ENCODE data around the gene SMG6.
A peak's percentile ranks its signal among the peaks of the same experiment; 100 is the strongest.
"Not testable (repeated sequence)": the region's sequence is repeated elsewhere in the genome, so short reads cannot be mapped to it uniquely, and the experiment has no call there.

Gene SMG6

DNA sequence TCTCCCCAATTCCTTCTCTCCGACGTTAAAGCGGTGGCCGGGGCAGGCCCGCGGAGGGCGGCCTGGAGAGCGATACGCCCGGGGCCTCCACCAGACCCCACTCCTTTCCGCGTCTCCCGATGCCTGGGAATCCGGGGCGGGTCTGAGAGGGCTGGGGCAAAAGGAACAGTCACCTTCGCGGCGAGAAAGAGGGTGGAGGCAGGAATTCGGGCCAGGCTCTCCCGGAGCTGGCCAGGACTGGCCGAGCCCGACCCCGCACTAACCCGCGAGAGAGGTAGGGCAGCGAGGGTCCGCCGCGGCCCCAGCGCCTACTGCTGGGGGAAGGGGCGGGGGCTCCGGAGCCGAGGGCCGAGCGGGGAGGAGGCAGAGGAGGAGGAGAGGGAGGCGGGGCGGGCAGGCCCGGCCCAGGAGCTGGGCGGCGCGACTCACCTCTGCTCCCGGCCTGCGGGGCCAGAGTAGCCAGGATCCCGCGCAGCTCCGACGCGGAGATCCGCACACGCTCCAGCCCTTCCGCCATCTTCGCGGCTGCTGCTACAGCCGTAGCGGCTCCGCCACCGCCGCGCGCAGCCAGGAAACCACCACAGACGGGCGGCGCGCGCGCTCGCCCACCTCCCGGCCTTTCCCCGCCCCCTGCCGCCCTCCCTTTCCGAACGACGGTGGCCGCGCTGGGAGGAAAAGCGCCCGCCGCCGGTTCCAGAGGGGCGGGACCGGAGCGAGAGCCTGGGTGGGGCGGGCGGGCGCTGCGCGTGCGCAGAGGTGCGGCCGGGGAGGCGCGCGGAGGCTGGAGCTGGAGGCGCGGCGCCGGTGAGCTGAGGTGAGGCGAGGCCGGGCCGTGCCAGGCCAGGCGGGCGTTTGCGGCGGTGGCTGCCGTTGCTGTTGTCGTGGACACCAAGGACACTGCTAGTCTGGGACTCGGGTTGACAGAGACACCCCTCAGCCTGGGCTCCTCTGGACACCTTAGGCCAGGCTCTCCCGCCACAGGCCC, at the start of gene SMG6, which contains the start of gene SRR:
SMG6 (minus strand) TSS at position 582 of the 985 bp plus-strand sequence; CDS start at position 517, 65 bp downstream.
SRR (plus strand) TSS at position 747 of the 985 bp plus-strand sequence. CDS start 11,611 bp downstream, outside the sequence.
- peak; percentile 96 for DNase-seq (ENCODE audit: low read depth)

DNA sequence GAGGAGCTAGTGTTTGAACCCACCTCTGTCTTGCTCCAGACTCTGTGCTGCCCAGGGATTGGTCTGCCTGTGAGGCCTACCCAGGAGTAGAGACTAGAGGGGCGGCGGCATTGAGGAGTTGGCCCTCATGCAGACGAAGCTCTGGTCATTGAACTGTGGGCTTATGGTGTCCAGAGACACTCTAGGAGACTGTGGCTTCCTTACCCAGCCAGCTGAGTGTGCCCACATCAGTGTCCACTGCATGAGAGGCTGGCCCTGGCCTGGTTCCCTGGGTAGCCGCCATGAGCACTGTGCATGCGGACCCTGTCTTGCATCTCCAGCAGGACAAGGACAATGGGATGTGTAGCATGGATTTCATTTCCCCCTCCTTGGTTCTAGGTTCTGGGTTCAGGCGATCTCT, 47.7 kb upstream of the SMG6 start:
- no peak for DNase-seq (ENCODE audit: low read depth)

DNA sequence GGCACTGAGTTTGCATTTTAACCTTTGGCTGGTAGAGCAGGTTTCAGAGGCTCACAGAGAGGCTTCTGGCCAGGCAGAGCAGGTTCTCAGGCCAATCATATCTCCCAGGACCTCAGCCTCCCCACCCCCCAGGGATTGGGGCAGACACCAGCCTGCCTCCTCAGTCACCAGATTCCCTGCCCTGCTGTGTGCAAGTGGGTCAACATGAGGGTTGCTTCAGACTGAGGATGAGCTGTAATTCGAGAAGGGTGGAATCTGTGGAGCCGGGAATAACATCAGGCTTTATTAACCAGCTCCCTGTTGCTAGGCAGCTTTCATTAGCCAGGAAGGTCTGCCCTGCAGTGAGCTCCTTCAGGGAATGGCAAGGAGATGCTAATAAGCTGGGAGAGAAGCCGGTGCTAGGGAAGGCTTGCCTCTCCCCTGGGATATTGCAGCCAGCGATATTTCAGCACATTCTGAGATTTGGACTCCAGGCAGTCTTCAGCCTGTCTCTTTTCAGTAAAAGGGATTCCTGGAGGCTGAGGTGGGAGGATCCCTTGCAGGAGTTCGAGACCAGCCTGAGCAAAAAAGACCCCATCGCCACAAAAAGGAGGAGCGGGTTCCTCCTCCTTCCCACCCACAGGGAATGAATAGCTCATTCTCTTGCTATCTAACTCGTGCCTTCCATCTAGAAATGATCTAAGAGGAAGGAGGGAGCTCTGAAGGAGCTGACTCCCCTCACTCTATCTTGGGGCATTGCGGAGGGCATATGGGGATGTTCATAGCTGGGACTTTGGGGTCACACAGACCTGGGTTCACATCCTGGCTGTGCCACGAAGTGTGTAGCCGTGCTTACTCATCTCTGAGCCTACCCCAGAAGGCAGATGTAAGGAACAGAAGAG, 44.5 kb upstream of the SMG6 start:
- no peak for DNase-seq (ENCODE audit: low read depth)

DNA sequence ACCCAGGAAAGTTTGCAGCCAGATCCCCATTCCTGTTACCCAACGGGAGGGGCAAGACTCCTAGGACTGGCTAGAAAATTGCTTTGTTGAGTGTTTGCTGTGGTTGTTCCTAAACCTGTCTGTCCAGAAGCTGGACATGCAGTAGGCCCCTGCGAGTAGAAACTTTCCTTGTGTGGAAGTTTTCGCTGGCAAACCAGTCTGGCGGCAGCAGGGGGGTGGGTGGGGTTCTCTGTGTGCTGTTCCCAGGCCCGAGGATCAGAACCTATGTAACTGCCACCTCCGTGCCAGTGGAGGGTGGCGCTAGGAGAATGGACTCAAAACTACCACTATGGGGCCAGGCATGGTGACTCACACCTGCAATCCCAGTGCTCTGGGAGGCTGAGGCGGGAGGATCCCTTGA, 42.9 kb upstream of the SMG6 start:
- no peak for DNase-seq (ENCODE audit: low read depth)

DNA sequence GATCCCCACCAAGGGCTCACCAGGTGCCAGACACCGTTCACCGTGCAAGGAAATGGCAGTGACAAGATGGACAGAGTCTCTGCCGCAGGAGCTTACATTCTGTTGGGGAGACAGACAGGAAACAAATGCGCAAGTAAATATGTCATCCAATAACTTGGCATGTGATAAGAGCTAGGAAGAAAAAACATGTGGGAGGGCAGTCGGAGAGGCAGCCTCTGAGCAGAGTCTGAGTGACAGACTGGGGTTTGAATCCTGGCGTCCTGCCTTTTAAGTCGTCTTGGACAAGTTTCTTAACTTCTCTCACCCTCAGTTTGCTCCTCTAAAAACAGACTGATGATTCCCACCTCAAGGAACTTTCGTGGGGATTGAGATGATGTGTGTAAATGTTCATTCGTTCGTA, 40.9 kb upstream of the SMG6 start:
- no peak for DNase-seq (ENCODE audit: low read depth)

DNA sequence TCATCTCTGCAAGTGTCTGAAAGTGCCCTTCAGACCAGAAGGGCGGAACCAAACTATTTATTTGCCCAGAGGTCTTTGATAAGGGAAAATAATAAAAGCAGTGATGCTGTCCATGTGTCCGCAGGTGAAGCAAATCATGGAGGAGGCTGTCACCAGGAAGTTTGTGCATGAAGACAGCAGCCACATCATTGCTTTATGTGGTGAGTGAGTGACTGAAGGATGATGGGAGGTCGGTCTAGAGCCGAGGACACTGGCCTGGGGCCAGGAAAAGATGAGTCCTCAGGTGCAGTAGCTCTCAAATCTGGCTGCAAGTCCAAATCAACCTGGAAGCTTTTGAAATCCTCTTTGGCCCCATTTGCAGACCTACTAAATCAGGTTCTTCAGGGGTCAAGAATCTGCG, 39.8 kb upstream of the SMG6 start:
- no peak for DNase-seq (ENCODE audit: low read depth)

DNA sequence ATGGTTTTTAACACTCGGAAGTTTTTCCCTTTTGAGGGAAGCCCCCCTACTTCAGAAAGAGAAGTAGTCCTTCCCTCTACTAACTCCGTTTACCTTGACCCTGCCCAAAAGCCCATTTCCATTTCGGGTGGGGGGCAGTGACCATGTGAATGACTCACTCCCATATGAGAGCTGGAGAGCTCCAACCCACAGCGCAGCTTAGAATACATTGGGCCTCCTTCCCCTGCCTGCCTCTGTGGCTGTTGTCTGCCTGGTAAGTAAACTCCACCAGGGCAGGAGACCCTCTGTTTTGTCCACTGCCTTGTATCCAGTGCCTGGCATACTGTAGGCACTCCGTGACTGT, 34.7 kb upstream of the SMG6 start:
- no peak for DNase-seq (ENCODE audit: low read depth)

DNA sequence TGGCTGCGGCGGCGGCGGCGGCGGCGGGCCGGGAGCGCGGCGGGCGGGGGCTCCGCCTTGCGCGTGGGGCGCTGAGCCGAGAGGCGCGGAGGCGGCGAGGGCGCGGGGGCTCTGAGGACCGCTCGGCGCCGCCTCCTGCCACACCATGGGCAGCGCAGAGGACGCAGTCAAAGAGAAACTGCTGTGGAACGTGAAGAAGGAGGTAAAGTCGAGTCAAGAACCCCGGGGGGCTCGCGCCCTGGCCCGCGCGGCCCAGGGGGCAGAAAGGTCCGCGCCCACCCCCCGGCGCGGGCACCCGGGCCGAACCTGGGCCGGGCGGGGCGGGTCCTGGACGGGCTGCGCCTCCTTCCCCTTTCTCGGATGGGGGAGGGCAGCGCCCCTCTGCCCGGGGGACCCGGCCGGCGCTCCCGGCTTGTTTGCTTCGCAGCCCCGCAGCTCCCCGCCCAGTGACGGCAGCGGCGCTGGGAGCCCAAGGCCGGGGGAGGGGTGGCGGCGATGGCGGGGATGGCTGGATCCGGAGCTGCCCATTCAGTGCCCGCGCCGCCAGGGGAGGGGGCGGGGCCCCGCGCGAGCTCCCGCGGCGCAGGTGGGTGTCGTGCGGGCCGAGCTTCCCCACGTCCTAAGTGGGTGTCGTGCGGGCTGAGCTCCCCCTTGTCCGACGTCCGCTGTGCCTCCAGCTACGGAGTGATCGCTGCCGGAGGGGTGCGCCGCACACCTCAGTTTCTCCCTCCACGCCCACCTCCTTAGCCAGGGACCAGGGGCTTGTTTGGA, 34.1 kb upstream of the SMG6 start:
- no peak for DNase-seq (ENCODE audit: low read depth)

DNA sequence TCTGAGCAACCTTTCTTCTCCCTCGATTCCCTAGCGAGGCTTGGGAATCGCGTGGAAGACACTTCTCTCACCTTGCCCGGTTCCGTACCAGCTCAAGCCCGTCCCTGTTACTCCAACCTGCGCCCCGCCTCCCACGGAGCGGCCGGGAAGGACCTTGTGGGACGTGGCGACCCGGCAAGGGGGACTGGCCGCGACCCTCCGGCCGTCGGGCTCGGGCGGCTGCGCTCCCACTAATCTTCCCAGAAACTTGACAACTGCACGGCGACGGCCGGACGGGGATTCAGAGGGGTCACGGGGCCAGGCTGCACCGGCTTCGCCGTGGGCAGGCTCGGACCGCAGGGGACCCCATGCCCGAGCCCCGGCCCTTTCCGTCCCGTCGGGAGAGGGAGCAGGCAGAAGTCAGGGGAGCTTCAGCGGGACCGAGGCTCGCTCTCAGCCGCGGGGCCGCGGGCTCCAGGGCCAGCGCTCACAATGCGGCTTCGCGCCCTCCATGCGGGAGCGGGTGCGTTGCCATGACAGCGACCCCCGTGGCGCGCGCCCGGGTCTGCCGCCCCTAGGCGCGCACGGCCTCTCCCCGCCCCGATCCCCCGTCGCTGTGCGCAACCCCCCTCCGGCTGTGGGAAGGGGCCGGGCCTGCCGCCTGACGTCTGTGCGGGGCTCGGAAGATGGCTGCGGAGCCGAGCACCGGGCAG, 33.4 kb upstream of the SMG6 start, which contains the start of gene SGSM2:
SGSM2 (plus strand) TSS at position 650 of the 692 bp plus-strand sequence. CDS start 188 bp downstream, outside the sequence.
- DNase-seq (ENCODE audit: low read depth), result peak; percentile 59

DNA sequence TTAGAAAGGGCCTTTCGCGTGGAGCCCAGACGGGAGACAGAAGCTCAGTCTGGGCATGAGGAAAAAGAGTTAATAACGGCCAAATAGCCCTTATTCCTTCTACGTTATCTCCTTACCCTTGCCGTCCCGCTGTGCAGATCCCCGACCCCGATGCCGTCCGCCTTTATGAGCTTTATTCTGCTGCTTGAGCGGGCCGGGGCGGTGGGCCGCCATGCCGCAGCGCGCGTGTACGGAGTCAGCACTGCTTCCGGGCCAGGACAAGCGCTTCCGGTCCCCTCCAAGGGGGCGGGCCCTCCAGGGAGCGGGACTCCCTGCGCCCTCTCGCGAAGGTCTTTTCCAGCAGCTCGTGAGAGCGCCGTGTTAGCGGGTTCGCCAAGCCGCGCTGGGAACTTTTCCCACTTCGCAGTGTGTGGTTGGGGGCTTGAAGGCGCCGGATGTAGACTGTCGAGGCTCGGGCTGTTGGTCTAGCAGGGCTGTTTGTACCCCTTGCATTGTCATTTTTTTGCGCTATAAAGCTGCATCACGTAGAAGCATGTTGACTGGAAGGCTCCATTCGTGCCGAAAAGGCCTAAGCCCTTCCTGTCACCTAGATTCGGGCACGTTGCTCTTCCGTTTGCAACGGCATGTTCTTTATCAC, 32.7 kb upstream of the SMG6 start, which contains the start of gene TSR1:
TSR1 (minus strand) TSS at position 243 of the 637 bp plus-strand sequence; CDS start at position 213, 30 bp downstream.
- DNase-seq (ENCODE audit: low read depth), result peak; percentile 81

DNA sequence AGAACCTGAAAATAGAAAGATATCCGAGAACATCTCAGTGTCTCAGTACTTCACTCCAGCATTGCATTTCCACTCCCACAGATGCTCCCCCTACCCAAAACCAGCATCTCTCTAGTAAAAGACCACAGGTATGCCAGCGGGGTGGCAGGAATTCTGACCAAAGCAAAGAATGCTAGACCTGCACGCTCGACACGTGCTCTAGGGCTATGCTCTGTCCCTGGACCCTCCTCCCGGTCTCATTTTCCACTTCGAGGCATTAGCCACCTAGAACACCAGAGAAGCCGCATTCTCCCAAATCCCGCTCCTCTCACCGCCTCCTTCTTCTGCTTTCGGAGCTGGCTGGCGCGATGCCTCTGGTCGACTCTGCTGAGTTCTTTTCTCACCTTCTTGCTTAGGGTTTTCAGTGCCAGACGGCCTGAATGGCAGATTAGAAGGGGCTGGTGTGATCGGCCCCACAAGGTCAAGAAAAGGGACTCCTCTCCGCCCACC, 32.2 kb upstream of the SMG6 start:
- no peak for DNase-seq (ENCODE audit: low read depth)

DNA sequence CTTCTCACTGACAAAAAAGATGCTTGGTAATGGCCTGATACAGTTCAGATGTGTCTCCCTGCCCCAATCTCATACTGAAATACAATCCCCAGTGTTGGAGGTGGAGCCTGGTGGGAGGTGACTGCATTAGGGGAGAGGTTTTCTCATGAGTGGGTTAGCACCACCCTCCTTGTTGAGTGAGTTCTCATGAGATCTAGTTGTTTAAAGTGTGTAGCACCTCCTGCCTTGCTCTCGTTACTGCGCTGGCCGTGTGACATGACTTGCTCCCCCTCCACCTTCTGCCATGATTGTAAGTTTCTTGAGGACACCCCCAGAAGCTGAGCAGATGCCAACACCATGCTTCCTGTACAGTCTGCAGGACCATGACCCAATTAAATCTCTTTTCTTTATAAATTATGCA, 27.7 kb upstream of the SMG6 start:
- no peak for DNase-seq (ENCODE audit: low read depth)

DNA sequence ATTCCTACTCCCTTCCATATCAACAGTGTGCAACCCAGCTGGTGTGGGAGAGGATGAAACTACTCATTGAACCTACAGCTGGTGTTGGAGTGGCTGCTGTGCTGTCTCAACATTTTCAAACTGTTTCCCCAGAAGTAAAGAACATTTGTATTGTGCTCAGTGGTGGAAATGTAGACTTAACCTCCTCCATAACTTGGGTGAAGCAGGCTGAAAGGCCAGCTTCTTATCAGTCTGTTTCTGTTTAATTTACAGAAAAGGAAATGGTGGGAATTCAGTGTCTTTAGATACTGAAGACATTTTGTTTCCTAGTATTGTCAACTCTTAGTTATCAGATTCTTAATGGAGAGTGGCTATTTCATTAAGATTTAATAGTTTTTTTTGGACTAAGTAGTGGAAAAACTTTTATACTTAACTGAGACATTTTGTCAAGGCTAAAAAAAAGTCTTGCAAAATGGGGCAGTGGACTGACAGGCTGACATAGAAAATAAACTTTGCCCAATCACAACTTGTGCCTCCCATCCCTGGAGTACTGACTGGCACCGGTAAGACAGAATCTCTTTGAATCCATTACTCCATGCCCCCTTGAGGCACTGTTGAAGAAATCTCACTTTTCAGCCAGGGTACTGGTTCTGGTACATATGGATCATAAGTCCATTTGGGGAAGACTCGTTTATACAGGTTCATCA, 20.2 kb upstream of the SMG6 start:
- DNase-seq (ENCODE audit: low read depth), result no peak

DNA sequence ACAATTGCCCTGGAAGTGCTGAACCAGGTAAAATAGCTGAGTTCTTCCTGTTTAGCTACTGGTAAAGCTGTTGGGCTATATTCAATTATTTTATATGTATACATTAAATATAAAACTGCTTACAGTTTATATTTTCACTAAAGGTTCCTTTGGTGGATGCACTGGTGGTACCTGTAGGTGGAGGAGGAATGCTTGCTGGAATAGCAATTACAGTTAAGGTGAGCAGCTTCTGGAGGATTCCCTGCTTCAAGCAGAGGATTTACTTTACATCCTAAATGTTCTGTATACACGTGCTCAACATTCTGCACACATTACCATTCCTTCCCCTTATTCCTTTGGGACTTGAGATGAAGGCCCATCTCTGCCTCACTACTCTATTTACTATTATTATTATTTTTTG, 17.8 kb upstream of the SMG6 start:
- DNase-seq (ENCODE audit: low read depth), result no peak

DNA sequence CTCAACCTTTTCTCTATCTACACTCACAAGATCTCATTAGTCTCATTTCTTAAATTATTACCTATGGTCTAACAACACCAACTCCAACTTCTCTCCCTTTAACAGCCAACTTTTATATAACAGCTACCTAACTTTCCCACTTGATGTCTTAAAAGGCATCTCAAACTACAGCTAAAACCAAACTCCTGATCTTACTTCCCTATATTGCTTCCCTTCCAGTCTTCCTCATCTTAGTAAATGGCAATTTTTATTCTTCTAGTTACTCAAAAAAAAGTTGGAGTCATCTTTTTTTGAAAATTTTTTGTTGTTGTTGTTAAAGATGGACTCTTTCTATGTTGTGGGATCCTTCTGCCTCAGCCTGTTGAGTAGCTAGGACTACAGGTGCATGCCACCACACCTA, 15.5 kb upstream of the SMG6 start:
- DNase-seq (ENCODE audit: low read depth), result no peak

DNA sequence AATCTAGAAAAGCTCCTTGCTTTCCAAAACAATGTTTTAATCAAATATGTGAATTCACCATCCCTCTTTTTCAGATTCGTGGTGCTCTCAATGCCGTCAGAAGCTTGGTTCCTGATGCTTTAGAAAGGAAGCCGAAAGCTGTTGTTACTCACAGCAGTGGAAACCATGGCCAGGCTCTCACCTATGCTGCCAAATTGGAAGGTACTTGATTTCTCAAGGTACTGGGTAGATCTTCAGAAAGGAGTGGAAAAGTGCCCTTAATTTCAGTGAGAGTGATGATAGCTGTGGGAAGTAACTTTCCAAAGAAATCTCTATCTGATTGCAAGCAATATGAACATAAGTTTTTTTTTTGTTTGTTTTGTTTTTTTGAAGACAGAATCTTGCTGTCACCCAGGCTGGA, 14.2 kb upstream of the SMG6 start:
- no peak for DNase-seq (ENCODE audit: low read depth)

DNA sequence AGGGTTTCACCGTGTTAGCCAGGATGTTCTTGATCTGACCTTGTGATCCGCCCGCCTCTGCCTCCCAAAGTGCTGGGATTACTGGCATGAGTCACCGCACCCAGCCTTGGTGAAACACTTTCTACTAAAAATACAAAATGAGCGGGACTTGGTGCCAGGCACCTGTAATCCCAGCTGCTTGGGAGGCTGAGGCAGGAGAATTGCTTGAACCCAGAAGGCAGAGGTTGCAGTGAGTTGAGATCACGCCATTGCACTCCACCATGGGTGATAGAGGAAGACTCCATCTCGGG, 13.3 kb upstream of the SMG6 start:
- DNase-seq (ENCODE audit: low read depth), result not testable (repeated sequence)

DNA sequence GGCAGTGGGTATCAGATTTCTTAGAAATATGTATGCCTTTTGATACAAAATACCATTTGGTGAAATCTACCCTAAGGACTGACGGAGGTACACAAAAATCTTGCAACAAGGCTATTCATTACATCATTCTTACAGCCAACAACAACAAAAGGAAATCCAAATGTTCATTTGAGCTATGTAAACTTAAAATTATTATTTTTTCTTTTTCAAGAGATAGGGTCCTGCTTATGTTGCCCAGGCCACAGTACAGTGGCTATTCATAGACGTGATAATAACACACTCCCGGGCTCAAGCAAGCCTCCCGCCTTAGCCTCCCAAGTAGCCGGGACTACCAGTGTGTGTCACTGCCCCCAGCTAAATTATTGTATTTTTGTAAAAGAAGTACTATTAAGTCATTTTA, 9.2 kb upstream of the SMG6 start:
- DNase-seq (ENCODE audit: low read depth), result no peak

DNA sequence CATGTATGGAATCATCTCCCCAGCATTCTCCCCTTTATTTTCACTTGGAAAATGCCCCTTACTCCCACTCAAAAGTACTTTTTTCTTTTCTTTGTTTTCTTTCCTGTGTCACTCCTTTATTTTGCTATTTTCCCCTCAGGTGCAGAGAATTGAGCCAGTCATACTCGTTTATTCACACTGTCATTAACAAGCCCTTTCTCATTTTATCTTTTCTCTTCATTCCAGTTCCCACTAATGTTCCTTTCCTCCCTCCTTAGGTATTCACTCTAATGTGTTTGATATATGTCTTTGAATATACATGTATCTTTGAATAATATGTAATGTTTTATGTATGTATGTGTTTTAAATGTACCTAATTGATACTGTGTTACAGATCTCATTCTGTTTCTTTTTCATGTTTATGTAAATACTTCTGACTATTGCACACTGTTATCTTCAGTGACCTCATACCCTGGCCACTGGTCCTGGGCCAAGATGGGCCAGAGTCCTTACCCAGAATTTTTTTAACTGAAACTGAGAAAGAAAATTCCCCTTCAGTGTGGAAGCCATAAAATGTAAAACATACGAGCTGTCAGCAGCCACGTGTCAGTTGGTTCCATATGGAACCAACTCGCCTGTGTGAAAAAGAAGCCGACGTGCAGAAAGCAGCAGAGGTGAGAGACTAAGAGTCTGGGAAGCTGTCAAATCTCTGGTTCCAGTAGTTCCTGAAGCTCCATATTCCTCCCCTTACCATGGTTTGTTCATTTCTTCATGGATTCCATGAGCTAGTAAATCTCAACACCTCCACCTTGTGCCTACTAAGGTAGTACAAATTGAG, 6.0 kb upstream of the SMG6 start:
- DNase-seq (ENCODE audit: low read depth), result no peak
